GM23338 (cell line): ENCODE data around the gene RAB32. TPM values are rescaled to one million over a fixed set of nuclear protein-coding genes. Genes with fewer than 3 reads are reported as not detected.

Experiments
- ATAC-seq: fragments of 200-7000 bp; cut with Tn5 transposase; 3 replicates; pipeline ENCODE4 v1.9.1; 2020
- DNase-seq: peaks from one replicate; pipeline ENCODE4 v3.0.0-alpha.2; 2015; ENCODE audit warnings: low spot score
- H2AFZ ChIP-seq: fragments of 200-600 bp; sonication (generic); 2 replicates; pipeline ENCODE4 v1.8.0; 2016; ENCODE audit warnings: antibody characterized with exemption, mild to moderate bottlenecking, moderate library complexity
- H3F3A ChIP-seq: fragments of 200-600 bp; sonication (generic); replicated peaks from 2 replicates; pipeline ENCODE4 v1.8.0; 2017; ENCODE audit warnings: antibody characterized with exemption, mixed run types, low read depth
- H3K27ac ChIP-seq: fragments of 200-600 bp; sonication (generic); 2 replicates; pipeline ENCODE4 v1.6.1; 2016; ENCODE audit warnings: low read depth
- H3K27me3 ChIP-seq: fragments of 200-600 bp; sonication (generic); 2 replicates; pipeline ENCODE4 v1.8.0; 2016; ENCODE audit warnings: mild to moderate bottlenecking, mixed run types, moderate library complexity; ENCODE audit not compliant: insufficient read depth
- H3K36me3 ChIP-seq: fragments of 200-600 bp; sonication (generic); 2 replicates; pipeline ENCODE4 v1.8.0; 2016; ENCODE audit warnings: mild to moderate bottlenecking; ENCODE audit not compliant: insufficient read depth
- H3K4me1 ChIP-seq: fragments of 200-600 bp; sonication (generic); 2 replicates; pipeline ENCODE4 v1.8.0; 2016; ENCODE audit warnings: mild to moderate bottlenecking, moderate library complexity; ENCODE audit not compliant: insufficient read depth
- H3K4me2 ChIP-seq: fragments of 200-600 bp; sonication (generic); 2 replicates; pipeline ENCODE4 v1.7.1; 2017; ENCODE audit warnings: mixed run types
- H3K4me3 ChIP-seq: fragments of 200-600 bp; sonication (generic); 2 replicates; pipeline ENCODE4 v1.6.1; 2016; ENCODE audit warnings: mixed run types
- H3K79me2 ChIP-seq: fragments of 200-600 bp; sonication (generic); replicated peaks from 2 replicates; pipeline ENCODE4 v1.8.0; 2017; ENCODE audit warnings: mild to moderate bottlenecking; ENCODE audit not compliant: insufficient read depth
- H3K9me2 ChIP-seq: fragments of 200-600 bp; sonication (generic); 2 replicates; pipeline ENCODE4 v1.8.0; 2017; ENCODE audit not compliant: insufficient read depth
- H4K20me1 ChIP-seq: fragments of 200-600 bp; sonication (generic); replicated peaks from 2 replicates; pipeline ENCODE4 v1.8.0; 2017; ENCODE audit warnings: mild to moderate bottlenecking; ENCODE audit not compliant: insufficient read depth
- H3K27ac Mint-ChIP-seq: 2 replicates; pipeline ENCODE4 v1.8.0; 2020; ENCODE audit warnings: inconsistent platforms, mild to moderate bottlenecking, moderate library complexity, mixed read lengths
- H3K27me3 Mint-ChIP-seq: 3 replicates; pipeline ENCODE4 v1.8.0; 2022; ENCODE audit warnings: low read depth, mild to moderate bottlenecking, moderate library complexity, mixed read lengths, inconsistent platforms; ENCODE audit not compliant: insufficient read depth, poor library complexity
- H3K36me3 Mint-ChIP-seq: 3 replicates; pipeline ENCODE4 v1.8.0; 2021; ENCODE audit warnings: low read depth, mild to moderate bottlenecking, inconsistent platforms, moderate library complexity, mixed read lengths
- H3K4me1 Mint-ChIP-seq: 3 replicates; pipeline ENCODE4 v1.8.0; 2020; ENCODE audit warnings: mild to moderate bottlenecking, inconsistent platforms, mixed read lengths
- H3K4me3 Mint-ChIP-seq: 3 replicates; pipeline ENCODE4 v1.8.0; 2021; ENCODE audit warnings: moderate library complexity, mild to moderate bottlenecking, inconsistent platforms, mixed read lengths
- H3K9me3 Mint-ChIP-seq: 3 replicates; pipeline ENCODE4 v1.8.0; 2020; ENCODE audit warnings: moderate library complexity, mild to moderate bottlenecking, inconsistent platforms, mixed read lengths
- CREB1 ChIP-seq: fragments of 250-450 bp; sonication (Bioruptor Pico); IDR thresholded peaks from 2 replicates; pipeline ENCODE4 v1.5.0; 2020; ENCODE audit warnings: low read depth, mild to moderate bottlenecking, moderate library complexity
- CTCF ChIP-seq, 2 experiments: fragments of 200-600 bp in 1 of 2; sonication (generic) in 1 of 2; conservative IDR thresholded peaks; 2 replicates each; pipeline versions ENCODE4 v1.5.1 to v1.6.1; 2016 to 2017; ENCODE audit warnings: antibody characterized with exemption in 2 of 2, low read depth in 2 of 2, mild to moderate bottlenecking in 2 of 2, moderate library complexity in 1 of 2
- ETS1 ChIP-seq: IDR thresholded peaks from 2 replicates; pipeline ENCODE4 v1.6.1; 2016; ENCODE audit warnings: antibody characterized with exemption
- EZH2 ChIP-seq: fragments of 200-600 bp; sonication (generic); IDR thresholded peaks from one replicate; pipeline ENCODE4 v1.8.0; 2017; ENCODE audit warnings: antibody characterized with exemption, mild to moderate bottlenecking, low read depth; ENCODE audit not compliant: unreplicated experiment
- EZH2phosphoT487 ChIP-seq: fragments of 200-600 bp; sonication (generic); IDR thresholded peaks from one replicate; pipeline ENCODE4 v1.8.1; 2018; ENCODE audit warnings: antibody characterized with exemption; ENCODE audit not compliant: unreplicated experiment
- JUNB ChIP-seq: IDR thresholded peaks from one replicate; pipeline ENCODE4 v1.6.1; 2016; ENCODE audit warnings: antibody characterized with exemption; ENCODE audit not compliant: unreplicated experiment
- NANOG ChIP-seq: IDR thresholded peaks from 2 replicates; pipeline ENCODE4 v1.6.1; 2016; ENCODE audit warnings: antibody characterized with exemption, borderline replicate concordance
- POLR2AphosphoS5 ChIP-seq: IDR thresholded peaks from 2 replicates; pipeline ENCODE4 v1.6.1; 2016; ENCODE audit warnings: antibody characterized with exemption, low read depth
- REST ChIP-seq: IDR thresholded peaks from one replicate; pipeline ENCODE4 v1.6.1; 2018; ENCODE audit warnings: antibody characterized with exemption; ENCODE audit not compliant: unreplicated experiment
- STAT1 ChIP-seq: IDR thresholded peaks from one replicate; pipeline ENCODE4 v1.6.1; 2016; ENCODE audit warnings: antibody characterized with exemption; ENCODE audit not compliant: unreplicated experiment
- ZNF114 ChIP-seq: fragments of 250-450 bp; sonication (Bioruptor Pico); IDR thresholded peaks from 2 replicates; pipeline ENCODE4 v1.5.0; 2020; ENCODE audit warnings: mild to moderate bottlenecking, moderate library complexity
- ZNF331 ChIP-seq: fragments of 250-450 bp; sonication (Bioruptor Pico); IDR thresholded peaks from 2 replicates; pipeline ENCODE4 v1.5.0; 2020; ENCODE audit warnings: low read depth, mild to moderate bottlenecking, moderate library complexity
- ZNF462 ChIP-seq: fragments of 250-450 bp; sonication (Bioruptor Pico); IDR thresholded peaks from 2 replicates; pipeline ENCODE4 v1.5.0; 2020; ENCODE audit warnings: mild to moderate bottlenecking, moderate library complexity
- polyA plus RNA-seq: library from polyadenylated mRNA; unstranded; fragments of >200 nt; fragmentation: Nextera tagmentation; extraction: Ambion mirVana; gene quantifications from 2 replicates; pipeline ENCODE4 v1.2.1, GENCODE V29; 2016
- total RNA-seq: library from RNA; depleted of rRNA; stranded (reverse); fragments of >200 nt; shearing (Covaris generic); gene quantifications from 2 replicates; pipeline ENCODE4 v1.2.3, GENCODE V29; 2014

RAB32 gene
- total and polyA plus RNA-seq, 2 experiments from 2014 or later, result 5.7 to 10.4 TPM

- DNase-seq (peak; percentile 83), ATAC-seq (peak; percentile 100)
- Mint-ChIP-seq H3K9me3 (no peaks in the 10 kb centered on the region), H3K27me3 (peaks cover 5% of the 10 kb centered on the region), H3K36me3 (no peaks in the 10 kb centered on the region), H3K27ac (no peak within 1 kb of the TSS), H3K4me1 (peaks cover 4% of the 10 kb centered on the region), H3K4me3 (peak within 1 kb of the TSS; percentile 68)
- no peaks in the 10 kb centered on the region for H3K9me2 ChIP-seq
- no peaks in the 10 kb centered on the region for H3K79me2 ChIP-seq
- peak within 1 kb of the TSS; percentile 98 for H2AFZ ChIP-seq
- no peaks in the 10 kb centered on the region for H3F3A ChIP-seq
- no peaks in the 10 kb centered on the region for H3K36me3 ChIP-seq
- no peaks in the 10 kb centered on the region for H3K27me3 ChIP-seq
- peak within 1 kb of the TSS; percentile 66 for H3K4me3 ChIP-seq
- peak within 1 kb of the TSS; percentile 84 for H3K4me2 ChIP-seq
- TF ChIP-seq POLR2AphosphoS5, result no peak
- no peak for TF ChIP-seq ZNF331 (CRISPR knock-in tag)
- no peak for TF ChIP-seq ETS1
- TF ChIP-seq REST, result no peak
- no peak for TF ChIP-seq STAT1
- TF ChIP-seq ZNF114 (CRISPR knock-in tag), result no peak
- no peak for TF ChIP-seq NANOG
- TF ChIP-seq ZNF462 (CRISPR knock-in tag), result no peak
- TF ChIP-seq JUNB, result no peak
- TF ChIP-seq EZH2phosphoT487, result no peak
- no peak for TF ChIP-seq CREB1
- no peak for TF ChIP-seq CTCF (conservative IDR thresholded peaks at IDR 0.05; ENCODE audit: low read depth in 2 of 2)
- no peak for TF ChIP-seq EZH2
- H4K20me1 ChIP-seq, result no peaks in the 10 kb centered on the region
- H3K4me1 ChIP-seq, result peaks cover 7% of the 10 kb centered on the region; the same call in 1 of the 2 replicates
- no peak within 1 kb of the TSS for H3K27ac ChIP-seq
Observed at GRCh38 chr6:146598772-146599405, 55.3 kb downstream of the RAB32 start, which contains the start of gene ADGB. Gene ADGB (plus strand): TSS chr6:146598972. CDS start chr6:146599041, 69 bp downstream.
